GM19452 (cell line): ENCODE results near the gene BATF3.

Experiments
- ATAC-seq: cut with Tn5 transposase; IDR thresholded peaks from one replicate; pipeline ENCODE4 v1.9.1; 2021; ENCODE audit not compliant: unreplicated experiment

Gene BATF3

DNA sequence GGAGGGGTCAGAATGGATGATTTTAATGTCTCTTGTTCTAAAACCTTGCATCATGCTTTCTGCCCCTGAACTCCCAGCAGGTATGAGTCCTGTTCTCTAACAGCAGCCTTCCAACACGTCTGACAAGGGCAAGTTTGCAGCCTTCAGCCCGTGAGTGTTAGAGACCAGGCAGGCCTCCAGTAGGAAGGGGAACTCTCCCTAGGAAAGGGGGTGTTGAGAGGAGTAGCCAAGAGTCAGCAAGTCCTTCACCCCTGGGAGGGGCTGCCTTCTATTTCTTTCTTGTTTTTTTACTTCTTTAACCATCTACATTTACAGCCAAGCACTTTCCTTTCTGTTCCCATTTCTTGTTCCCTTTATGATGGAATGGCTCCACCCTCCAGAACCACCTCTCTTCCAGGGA lies 14.2 kb downstream of the BATF3 start:
- no peak for ATAC-seq

DNA sequence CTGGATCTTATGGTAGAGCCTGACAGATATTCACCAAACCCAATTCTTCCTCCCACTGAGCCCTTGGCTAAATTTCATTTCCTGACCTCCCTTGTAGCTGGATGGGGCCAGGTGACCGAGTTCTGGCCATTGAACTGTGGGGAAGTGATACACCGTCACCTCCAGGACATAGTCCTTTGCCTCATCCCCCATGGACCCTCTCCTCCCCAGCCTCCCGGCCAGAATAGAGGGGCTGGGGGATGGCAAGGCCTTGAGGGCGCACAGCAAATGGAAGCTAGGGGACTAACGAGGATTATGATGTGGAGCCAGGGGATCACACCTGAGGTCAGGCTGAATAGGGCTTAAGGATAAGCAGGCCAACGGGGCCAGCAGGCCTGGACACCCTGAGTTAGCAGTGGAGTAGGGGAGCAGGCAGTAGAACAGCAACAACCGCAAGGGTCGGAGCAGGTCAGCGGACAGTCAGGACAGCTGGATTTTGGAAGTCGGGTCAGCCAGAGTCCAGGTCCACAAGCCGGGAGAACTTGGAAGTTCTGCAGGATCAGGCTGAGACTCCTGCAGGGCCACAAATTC lies 15.0 kb downstream of the BATF3 start:
- no peak for ATAC-seq

DNA sequence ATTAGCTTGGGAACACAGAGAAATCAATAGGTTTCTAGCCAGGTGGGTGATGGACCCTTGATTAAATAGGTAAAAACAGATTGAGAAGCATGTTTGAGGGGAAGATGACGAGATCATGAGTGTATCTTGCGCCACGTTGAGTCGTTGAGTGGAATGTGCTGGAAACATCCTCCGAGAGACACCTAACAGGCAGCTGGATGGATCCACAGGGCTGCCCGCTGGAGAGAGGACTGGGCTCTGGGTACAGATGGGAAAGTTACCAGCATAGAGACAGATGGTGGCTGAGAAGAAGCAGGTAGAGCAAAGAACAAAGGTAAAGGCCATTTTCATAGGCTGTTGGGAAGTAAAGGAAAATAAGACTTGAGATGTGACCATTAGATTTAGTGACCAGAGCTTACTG lies 15.6 kb downstream of the BATF3 start:
- ATAC-seq = no peak

DNA sequence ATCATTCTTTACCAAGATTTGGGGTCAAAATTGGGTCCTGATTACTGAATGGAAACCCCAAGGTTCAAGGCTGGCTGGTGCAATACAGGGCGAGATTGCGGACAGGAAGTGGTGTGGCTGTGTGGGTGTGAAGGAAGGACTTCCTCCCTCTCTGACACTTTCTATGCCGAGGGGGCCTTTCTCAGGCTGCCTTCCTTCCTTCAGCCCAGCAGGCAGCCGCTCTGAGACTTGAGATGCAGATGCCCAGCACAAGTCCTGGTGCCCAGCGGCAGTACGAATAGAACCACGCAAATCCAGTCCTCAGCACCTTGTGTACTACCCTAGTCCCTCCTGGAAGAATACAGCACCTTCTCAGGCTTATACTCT lies 16.3 kb downstream of the BATF3 start:
- ATAC-seq = peak; percentile 81

DNA sequence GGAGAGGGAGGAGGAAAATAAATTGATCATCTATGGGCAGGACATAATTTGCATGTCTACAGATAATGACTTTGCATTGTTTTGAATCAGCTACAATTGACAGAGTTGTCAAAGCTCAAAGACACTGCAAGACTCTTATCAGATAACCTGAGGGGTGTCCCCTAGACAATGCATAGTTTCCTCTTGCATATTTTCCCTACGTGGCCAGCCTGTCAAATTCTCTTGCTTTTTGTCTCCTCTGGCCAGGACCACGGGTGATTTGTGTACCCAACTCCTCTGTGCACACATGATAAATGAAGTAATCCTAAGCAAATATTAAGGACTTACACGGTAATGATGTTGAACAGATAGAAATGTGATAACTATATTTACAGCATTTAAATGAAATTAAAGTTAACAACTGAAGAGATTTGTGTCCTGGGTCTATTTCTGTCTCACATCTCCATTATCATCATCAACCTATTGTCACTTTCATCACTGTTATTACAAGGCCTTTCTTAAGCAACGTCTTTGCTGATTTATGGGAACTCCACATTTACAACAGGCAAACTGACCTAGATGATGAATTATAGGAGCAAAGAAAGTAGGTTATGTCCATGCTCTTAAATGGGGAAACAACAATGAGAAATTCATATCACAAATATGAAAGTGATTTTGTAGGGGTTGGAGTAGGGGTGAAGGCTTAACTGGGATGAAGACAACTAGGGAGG lies 18.8 kb downstream of the BATF3 start:
- no peak for ATAC-seq

DNA sequence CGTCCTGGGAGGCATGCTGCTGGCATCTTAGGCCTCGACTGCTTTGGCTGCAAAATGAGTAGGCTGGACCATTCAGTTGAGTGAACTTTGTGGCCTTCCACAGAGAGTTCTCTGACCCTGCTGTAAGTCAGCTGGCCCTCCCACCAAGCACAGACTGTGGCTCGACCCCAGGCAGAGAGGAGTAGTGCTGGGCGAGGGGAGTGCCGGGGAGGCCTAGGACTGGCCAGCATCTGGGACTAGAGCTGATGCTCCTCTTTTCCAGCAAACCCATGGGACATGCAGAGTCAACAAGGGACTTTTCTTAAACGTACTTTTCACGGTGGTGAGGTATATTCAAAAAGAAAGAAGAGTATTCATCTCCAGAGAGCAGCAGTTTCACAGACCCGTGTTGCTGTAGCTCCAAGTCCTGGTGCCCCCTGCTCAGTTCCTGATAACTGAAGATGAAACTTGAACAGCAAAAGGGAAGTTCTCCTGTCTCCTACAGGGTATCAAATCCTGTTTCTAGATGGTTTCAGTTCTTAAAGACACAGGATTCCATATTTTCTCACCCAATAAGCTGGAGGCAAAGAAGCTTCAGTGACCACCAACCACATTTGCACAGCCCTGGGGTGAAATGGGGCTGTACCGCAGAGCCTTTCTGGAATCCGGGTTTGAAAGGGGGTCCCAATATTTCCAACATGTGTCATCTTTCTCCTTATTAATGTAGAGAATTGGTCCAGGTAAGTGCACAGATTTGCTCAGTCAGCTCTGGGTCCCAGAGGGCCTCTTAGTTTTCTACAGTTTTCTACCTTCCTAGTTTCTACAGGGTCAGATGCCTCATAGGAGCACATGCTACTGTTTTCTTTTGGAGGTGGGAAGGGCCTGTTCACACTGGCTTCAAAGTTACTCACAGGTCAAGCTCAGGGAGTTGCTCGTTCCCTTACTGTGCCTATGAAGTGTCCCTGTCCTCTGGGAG lies 20.9 kb downstream of the BATF3 start:
- peak; percentile 55 for ATAC-seq

DNA sequence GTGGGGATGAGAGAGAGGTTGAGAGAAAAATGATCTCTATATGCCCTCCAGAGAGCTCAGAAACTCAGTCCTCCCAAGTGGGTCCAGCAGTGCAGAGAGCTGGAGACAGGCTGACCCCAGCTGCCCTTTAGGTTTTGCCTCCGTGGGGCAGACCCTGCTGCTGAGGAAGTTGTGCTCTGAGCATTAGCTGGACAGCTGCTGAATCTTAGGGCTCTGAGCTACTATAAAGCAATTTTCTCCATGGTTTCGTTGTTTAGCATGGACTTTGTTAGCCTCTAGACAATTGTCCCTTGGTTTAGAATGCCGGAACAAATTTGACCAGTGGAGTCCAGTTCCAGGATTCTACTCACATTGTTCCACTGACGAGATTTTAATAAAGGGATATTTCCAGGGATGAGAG lies 22.1 kb downstream of the BATF3 start:
- no peak for ATAC-seq

DNA sequence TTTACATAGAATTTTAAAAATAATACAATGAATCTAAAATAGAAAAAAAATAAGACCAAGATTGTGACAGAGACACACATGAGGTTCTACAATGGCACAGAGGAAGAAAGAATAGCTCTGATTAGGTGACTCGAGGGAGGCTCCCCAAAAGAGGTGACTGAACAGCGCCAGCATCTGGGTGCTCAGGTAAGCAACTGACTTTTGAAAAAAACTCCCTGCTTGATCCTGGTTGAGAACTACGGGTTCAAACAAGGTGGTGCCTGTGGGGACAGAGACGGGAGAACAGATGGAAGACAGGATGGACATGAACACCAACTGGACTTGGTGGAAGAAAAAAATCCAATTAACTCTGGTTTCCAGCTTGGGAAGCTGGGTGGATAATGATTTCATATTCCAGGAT lies 22.5 kb downstream of the BATF3 start:
- no peak for ATAC-seq

DNA sequence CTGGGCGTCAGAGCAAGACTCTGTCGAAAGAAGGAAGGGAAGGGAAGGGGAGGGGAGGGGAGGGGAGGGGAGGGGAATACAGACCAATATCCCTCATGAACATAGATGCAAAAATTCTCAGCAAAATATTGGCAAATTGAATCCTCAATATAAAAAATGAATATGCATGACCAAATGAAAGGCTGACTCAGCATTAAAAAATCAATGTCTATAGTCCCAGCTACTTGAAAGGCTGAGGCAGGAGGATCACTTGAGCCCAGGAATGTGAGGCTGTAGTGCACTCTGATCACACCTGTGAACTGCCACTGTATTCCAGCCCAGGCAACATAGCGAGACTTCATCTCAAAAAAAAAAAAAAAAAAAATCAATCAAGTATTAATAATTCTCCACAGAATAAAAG lies 24.0 kb downstream of the BATF3 start:
- no peak for ATAC-seq

DNA sequence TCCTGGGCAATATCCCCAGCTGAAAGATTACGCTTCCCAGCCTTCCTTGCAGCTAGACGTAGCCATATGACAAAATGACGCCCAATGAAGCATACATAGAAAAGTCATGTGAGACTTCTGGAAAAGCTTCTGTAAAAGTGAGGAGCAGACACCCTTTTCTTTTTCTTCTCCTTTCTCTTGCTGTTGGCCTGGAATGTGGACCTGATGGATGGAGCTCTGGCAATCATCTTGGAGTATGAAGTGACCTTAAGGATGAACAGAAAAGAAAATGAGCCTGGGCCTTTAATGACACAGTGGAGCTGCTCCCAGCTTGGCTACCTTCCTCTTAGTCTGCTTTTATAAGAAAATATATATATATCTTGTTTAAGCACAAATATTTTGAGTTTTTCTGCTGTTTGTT lies 24.8 kb downstream of the BATF3 start:
- ATAC-seq = no peak

DNA sequence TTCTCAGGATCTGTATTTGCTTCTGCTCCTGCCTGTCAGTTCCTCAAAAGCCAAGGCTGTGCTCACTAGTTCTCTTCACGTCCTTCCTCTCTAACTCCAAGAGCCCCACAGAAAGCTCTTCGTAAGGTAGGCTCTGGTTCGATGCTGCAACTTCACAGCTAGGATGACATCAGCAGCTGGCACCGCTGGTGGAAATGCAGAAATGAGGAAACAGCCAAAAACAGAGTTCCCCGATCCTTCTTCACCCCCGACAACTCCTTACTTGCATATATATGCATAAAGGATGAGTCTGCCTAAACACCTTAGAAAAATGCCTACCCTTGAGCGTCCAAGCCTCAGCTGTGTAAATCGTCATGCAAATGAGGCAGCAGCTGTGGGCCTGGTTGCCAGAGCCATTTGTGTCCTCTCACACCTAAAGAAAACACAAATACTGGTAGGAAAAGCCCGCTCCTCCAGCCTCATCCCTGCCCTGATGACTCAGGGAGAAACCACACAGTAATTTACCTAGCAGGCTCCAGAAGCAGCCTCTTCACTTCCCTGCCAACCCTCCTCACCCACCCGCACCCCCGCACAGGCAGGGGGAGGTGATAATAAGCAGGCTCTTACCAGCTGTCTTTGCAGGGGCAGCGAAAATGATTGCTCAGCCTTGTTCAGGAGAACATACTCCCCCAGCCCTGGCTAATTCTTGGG lies 28.2 kb downstream of the BATF3 start:
- peak; percentile 59 for ATAC-seq

DNA sequence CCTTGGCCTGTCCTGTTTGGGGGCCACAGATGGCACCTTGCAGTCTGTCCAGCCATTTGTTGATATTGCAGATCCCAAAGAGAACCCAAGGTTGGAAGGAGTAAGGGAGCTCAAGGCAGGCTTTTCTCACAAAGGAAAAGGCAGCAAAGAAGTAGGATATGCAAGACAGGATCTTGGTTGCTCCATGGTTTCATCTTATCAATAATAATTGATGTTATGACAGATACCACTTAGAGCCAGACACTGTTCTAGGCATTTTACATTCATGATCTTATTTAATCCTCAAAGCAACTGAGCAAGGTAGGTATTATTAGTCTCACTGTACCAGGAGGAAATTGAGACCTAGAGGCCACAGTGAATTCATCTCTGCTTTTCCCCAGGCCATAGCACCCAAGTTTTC lies 28.8 kb downstream of the BATF3 start:
- ATAC-seq = no peak

DNA sequence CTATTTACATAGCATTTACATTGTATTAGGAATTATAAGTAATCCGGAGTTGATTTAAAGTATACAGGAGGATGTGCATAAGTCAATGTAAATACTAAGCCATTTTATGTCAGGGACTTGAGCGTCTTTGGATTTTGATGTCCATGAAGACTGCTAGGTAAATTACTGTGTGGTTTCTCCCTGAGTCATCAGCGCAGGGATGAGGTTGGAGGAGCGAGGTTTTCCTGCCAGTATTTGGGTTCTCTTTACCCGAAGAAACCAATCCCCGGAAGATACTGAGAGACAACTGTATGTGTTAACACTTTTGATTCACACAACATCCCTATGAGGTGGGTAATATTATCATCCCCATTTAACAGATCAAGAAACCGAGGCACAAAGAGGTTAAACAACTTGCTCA lies 29.3 kb downstream of the BATF3 start:
- no peak for ATAC-seq

DNA sequence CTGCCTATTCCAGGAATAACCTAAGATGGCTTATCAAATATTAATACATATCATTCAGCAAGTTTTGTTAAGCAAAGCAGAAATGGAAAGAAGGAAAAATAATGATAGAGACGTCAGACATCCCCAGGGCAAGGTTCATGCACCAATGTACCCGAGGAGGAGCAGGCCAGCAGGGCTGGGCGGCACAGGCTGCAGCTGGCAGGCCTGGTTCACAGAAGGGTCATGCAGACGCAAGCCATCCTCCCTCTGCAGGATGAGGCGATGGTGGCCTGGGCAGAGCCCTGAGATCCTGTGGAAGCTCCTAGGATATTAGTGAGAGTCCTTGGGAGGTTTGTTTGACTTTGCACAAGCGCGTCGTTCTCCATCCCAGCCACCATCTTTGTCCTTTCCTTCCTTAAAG lies 30.0 kb downstream of the BATF3 start:
- no peak for ATAC-seq

DNA sequence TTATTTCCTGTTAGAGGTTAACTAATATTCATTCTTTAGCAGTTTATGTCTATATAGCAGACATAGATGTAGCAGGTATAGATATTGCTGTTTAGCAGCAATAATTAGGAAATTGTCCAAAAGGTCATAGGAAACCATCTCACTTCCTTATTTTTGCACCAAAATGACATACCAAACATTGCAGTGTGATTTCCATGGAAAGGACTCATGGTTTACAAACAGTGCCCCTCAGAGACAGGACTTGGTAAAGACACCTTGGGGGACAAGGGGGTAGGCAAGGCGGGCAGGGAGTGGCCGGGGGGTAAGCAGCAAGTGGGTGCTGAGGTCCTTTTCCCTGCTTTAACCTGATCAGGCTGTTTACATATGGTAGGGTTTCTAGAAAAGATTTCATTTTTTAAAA lies 30.5 kb downstream of the BATF3 start:
- no peak for ATAC-seq

DNA sequence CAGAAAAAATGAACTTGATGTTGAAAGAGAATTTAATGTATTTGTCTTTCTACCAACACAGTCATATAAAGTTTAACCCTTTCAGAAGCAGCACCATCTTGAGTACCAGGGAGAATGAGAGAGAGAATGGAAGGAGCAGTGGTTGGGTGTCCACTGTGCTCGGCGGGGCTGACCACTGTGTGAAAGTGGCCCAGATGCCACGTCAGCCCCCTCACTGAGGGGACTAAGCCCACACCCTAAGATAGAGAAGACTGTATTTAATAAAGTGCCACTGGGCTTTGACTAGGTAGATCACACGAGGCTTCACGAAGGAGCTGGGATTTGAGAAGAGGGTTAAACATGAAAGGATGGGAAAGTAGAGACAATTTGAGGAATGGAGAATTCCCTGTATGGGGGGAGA lies 31.2 kb downstream of the BATF3 start:
- no peak for ATAC-seq

DNA sequence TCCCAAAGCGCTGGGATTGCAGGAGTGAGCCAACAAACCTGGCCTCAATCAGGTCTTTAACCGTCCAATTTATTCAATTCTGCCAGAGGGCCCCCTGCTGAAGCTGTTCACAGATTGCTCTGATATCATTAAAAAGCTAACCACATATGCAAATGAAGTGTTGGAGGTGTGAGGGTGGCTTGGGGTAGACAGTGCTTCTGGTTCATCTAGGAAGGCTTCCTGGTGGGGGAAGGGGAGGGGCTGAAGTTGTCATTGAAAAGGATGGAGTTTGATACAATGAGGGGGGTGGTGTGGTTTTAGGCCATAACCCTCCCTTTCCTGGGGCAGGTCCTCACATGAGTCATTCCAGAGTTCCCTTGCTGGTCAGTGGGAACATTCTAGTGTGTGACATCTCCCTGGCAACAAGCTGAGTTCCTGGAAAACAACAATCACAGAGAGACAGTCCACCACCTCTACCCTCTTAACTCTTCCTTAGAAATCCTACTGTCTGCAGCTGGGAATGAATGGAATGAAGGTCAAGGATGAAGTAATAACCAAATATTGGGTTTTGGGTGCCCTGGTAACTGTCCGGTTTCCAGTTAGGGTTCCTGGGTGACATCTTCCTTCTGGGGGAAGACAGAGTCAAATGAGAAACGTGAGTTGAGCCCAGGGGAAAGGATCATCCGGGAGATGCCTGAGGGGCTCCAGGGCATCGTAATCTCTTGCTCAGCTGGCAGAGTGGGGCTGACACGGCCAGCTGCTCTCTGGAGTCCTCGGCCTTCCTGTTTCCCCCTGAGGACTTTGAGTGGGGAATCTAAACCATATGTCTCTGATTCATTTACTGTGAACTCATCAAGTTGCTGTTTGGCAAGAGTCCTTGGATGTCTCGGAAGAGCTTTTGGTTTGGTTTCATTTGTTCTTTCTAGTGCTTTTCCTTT lies 32.2 kb downstream of the BATF3 start:
- ATAC-seq = no peak

DNA sequence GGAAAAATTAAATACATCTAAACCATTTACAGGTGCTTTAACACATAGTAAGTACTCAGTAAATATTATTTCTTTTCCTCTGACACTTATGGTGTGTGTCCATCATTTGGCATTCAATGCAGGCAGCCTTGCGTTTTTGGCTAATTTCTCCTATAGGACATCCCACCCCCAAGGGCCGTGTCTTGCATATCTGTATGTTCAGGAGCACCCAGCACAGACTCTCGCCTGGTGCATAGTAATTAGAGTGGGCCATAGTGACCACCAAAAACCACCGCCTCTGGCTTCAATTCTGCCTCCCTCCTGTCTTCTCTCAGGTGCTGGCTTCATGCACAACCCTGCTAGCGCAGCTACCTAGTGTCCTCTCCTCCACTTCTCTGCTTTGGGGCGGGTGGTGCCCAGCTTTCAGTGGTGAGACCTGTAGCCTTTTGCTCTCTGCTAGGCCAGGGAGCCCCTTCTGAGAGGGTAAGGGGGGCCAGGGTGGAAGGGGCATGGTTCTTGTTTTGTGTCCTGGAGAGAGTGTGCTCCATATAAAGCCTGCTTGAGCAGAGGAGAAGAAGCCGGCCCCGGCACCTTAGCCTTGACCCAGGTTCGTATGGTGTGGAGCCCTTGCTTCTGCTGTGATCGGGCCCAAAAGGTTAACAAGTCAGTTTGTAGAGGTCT lies 33.4 kb downstream of the BATF3 start:
- ATAC-seq = no peak

DNA sequence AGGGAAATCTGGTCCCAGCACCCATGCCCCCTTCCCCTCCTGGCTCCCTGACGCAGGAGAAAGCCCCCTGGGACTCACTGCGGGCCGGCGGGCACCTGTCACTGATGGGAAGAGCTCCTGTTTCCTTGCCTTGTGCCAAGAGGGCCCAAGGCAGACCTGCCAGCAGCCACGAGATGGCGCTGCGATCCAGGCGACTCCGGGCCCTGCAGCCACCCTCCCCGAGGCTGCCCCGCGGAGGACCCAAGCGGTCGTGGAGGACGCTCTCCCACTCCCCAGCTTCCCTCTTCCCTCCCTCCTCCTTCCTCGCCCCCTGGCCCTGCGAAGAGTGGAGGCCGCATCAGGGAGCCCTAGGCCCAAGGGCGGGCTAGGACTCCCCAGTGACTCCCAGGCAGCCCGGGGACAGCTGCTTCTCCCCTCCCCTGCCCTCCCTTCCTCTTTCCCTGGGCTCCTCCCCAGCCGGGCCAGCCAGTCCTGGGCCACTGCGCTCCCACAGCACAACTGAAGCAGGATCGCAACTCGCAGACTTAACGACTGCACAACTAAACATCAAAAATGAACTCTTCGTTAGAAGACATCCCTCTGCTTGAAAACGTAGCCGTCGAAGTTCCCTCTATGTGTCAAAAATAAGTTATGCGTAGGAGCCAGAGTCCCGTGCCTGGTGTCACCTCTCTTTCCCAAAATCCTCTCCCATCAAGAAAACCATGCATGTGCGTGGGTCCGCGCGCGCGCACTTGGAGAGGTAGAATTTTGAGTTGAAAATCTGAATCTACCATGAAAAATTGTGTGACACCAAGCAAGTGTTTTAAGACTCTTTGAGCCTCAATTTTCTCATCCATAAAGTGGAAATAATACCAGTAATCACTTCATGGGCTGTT lies 34.2 kb downstream of the BATF3 start:
- peak; percentile 92 for ATAC-seq
